ENCODE results near the gene CD96.

CD96 gene

GRCh38 chr3:111538111-111538510, 3.9 kb upstream of the CD96 start:
- Histone ChIP-seq H3K4me1 (ENCODE audit: control insufficient read depth in 2 of 2, insufficient read depth in 1 of 2, low read depth in 1 of 2, low read length in 2 of 2) (peaks cover 0 to 2% of the 10 kb centered on the region in 2 donors), H3K23ac (ENCODE audit: low read depth, low read length, poor library complexity) (no peak overlapping the region), H2AFZ (ENCODE audit: low read length) (no peak overlapping the region), H2AK5ac (ENCODE audit: low read depth, low read length) (no peak overlapping the region), H3K36me3 (replicated peaks in 1 of 2; ENCODE audit: control insufficient read depth in 2 of 2, insufficient read depth in 2 of 2, low read length in 2 of 2) (no peaks in the 10 kb centered on the region), H2BK15ac (ENCODE audit: low read length) (no peak overlapping the region), H2BK120ac (ENCODE audit: low read depth, low read length) (no peak overlapping the region), H3K4ac (ENCODE audit: low read length) (no peak overlapping the region), H3K9ac (ENCODE audit: low read depth, low read length, poor library complexity) (no peak overlapping the region), H4K8ac (ENCODE audit: low read depth, low read length) (no peak overlapping the region), H2BK5ac (ENCODE audit: low read length) (no peak overlapping the region), H3K79me1 (ENCODE audit: low read depth, low read length) (no peaks in the 10 kb centered on the region), H3K18ac (ENCODE audit: low read length) (no peak overlapping the region), H2BK12ac (ENCODE audit: low read length) (no peak overlapping the region), H3K14ac (ENCODE audit: low read length) (no peak overlapping the region), H3K9me3 (replicated peaks in 1 of 2; ENCODE audit: control insufficient read depth in 2 of 2, insufficient read depth in 1 of 2, low read depth in 1 of 2, low read length in 2 of 2) (no peaks in the 10 kb centered on the region), H3K4me2 (ENCODE audit: insufficient read depth, low read length, poor library complexity, severe bottlenecking) (no peak overlapping the region), H3K27ac (replicated peaks; ENCODE audit: low read length) (no peak overlapping the region), H3K4me3 (ENCODE audit: low read length in 2 of 2) (no peak overlapping the region), H3K27me3 (ENCODE audit: control insufficient read depth in 3 of 3, insufficient read depth in 3 of 3, low read depth in 1 of 3, low read length in 3 of 3) (no peaks in the 10 kb centered on the region), H4K91ac (ENCODE audit: low read depth, low read length, poor library complexity) (no peak overlapping the region)
- WGBS, 2 donors (ENCODE audit: extremely low coverage in 2 of 2, insufficient read length in 2 of 2, insufficient replicate concordance in 1 of 2): no CpG with 5 or more reads among the region's 1 CpG
- DNase-seq (ENCODE audit: low spot score): no peak

DNA sequence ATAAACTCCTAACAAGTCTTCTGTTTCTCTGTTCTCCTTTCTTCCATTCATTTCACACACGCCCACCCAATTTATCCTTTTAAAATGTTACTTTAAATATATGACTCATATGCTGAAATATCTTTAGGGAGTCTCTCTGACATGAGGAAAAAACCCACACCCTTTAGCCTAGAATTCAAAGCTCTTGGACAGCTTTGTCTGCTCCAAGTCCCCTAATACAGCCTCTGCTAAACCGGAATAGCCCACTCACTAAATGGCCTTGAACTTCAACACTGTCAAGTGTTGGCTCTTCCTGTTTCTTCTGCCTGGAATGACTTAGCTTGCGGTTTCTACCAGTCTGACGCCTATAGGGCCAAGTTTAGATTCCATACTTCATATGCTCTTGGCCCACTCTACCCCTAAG, 3.3 kb upstream of the CD96 start:
- H2BK15ac ChIP-seq (ENCODE audit: low read length): no peak overlapping the region
- no peak overlapping the region for H3K14ac ChIP-seq (ENCODE audit: low read length)
- H2BK5ac ChIP-seq (ENCODE audit: low read length): no peak overlapping the region
- 100% methylated on average over 1 of the region's 4 CpGs; no CpG with 5 or more reads in 1 of the 2 donors for WGBS, 2 donors (ENCODE audit: extremely low coverage in 2 of 2, insufficient read length in 2 of 2, insufficient replicate concordance in 1 of 2)
- no peaks in the 10 kb centered on the region for H3K79me1 ChIP-seq (ENCODE audit: low read depth, low read length)
- H3K27me3 ChIP-seq (ENCODE audit: control insufficient read depth in 3 of 3, insufficient read depth in 3 of 3, low read depth in 1 of 3, low read length in 3 of 3): no peaks in the 10 kb centered on the region
- no peak overlapping the region for H3K18ac ChIP-seq (ENCODE audit: low read length)
- H2BK120ac ChIP-seq (ENCODE audit: low read depth, low read length): no peak overlapping the region
- H2BK12ac ChIP-seq (ENCODE audit: low read length): no peak overlapping the region
- no peak overlapping the region for H3K4me3 ChIP-seq (ENCODE audit: low read length in 2 of 2)
- no peak overlapping the region for H2AFZ ChIP-seq (ENCODE audit: low read length)
- no peak overlapping the region for H3K4me2 ChIP-seq (ENCODE audit: insufficient read depth, low read length, poor library complexity, severe bottlenecking)
- no peak overlapping the region for H3K27ac ChIP-seq (replicated peaks; ENCODE audit: low read length)
- H3K9ac ChIP-seq (ENCODE audit: low read depth, low read length, poor library complexity): no peak overlapping the region
- H2AK5ac ChIP-seq (ENCODE audit: low read depth, low read length): no peak overlapping the region
- H3K4ac ChIP-seq (ENCODE audit: low read length): no peak overlapping the region
- no peaks in the 10 kb centered on the region for H3K36me3 ChIP-seq (replicated peaks in 1 of 2; ENCODE audit: control insufficient read depth in 2 of 2, insufficient read depth in 2 of 2, low read length in 2 of 2)
- H3K4me1 ChIP-seq (ENCODE audit: control insufficient read depth in 2 of 2, insufficient read depth in 1 of 2, low read depth in 1 of 2, low read length in 2 of 2): peaks cover 0 to 2% of the 10 kb centered on the region in 2 donors
- H3K9me3 ChIP-seq (replicated peaks in 1 of 2; ENCODE audit: control insufficient read depth in 2 of 2, insufficient read depth in 1 of 2, low read depth in 1 of 2, low read length in 2 of 2): no peaks in the 10 kb centered on the region
- H3K23ac ChIP-seq (ENCODE audit: low read depth, low read length, poor library complexity): no peak overlapping the region
- DNase-seq (ENCODE audit: low spot score): no peak
- H4K91ac ChIP-seq (ENCODE audit: low read depth, low read length, poor library complexity): no peak overlapping the region
- H4K8ac ChIP-seq (ENCODE audit: low read depth, low read length): no peak overlapping the region

DNA sequence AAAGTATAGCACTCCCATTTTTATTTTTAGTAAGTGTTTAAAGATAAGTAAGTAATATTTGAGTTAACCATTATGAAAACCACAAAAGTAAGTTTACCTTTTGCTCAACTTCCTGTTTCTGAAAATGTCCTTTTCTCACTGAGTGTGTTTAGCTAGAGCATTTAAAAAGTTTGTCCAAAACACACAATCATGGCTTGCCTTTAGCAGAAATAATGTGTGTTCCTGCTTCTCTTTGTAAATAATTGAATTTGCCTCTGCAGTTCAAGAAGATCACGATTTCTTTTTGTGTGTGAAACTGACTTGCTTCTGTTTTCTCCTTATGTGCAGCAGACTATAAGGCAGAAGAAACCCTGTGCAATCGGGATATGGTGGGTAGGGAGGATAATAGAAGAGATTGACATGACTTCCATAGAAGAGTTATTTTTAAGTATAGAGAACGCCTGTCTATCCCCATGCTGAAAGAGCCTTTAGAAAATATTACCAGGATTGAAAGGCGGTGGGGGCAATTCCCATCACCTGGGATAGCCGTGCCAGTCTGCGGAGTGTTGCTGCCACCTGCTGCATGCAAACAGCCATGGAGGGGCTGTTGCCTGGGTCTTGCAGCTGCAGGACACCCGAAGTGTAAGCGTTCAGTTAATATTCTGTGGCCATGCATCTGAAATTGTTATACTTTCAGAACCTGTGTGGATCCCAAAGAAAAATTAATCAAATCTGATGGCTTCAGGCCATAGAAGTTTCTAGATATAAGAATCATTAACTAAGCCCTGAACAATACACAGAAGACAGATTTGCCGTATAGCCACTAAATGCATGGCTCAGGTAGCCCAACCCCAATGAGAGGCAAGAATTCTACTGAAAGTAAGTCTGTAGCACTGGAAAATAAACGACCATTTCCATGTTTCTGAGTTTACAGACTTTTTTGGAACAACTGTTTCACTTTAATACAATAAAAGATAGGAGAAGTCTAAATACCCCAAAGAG, 2.4 kb upstream of the CD96 start:
- no CpG with 5 or more reads among the region's 10 CpGs for WGBS, 2 donors (ENCODE audit: extremely low coverage in 2 of 2, insufficient read length in 2 of 2, insufficient replicate concordance in 1 of 2)
- H3K36me3 ChIP-seq (replicated peaks in 1 of 2; ENCODE audit: control insufficient read depth in 2 of 2, insufficient read depth in 2 of 2, low read length in 2 of 2): no peaks in the 10 kb centered on the region
- H2BK5ac ChIP-seq (ENCODE audit: low read length): no peak overlapping the region
- no peak overlapping the region for H4K8ac ChIP-seq (ENCODE audit: low read depth, low read length)
- H3K27me3 ChIP-seq (ENCODE audit: control insufficient read depth in 3 of 3, insufficient read depth in 3 of 3, low read depth in 1 of 3, low read length in 3 of 3): no peaks in the 10 kb centered on the region
- H2BK12ac ChIP-seq (ENCODE audit: low read length): no peak overlapping the region
- H3K4me1 ChIP-seq (ENCODE audit: control insufficient read depth in 2 of 2, insufficient read depth in 1 of 2, low read depth in 1 of 2, low read length in 2 of 2): peaks cover 0 to 2% of the 10 kb centered on the region in 2 donors
- H3K79me1 ChIP-seq (ENCODE audit: low read depth, low read length): no peaks in the 10 kb centered on the region
- no peak overlapping the region for H2BK120ac ChIP-seq (ENCODE audit: low read depth, low read length)
- H2AK5ac ChIP-seq (ENCODE audit: low read depth, low read length): no peak overlapping the region
- H3K9me3 ChIP-seq (replicated peaks in 1 of 2; ENCODE audit: control insufficient read depth in 2 of 2, insufficient read depth in 1 of 2, low read depth in 1 of 2, low read length in 2 of 2): no peaks in the 10 kb centered on the region
- no peak overlapping the region for H2BK15ac ChIP-seq (ENCODE audit: low read length)
- no peak overlapping the region for H3K9ac ChIP-seq (ENCODE audit: low read depth, low read length, poor library complexity)
- no peak overlapping the region for H3K4ac ChIP-seq (ENCODE audit: low read length)
- no peak overlapping the region for H3K4me2 ChIP-seq (ENCODE audit: insufficient read depth, low read length, poor library complexity, severe bottlenecking)
- H3K4me3 ChIP-seq (ENCODE audit: low read length in 2 of 2): no peak overlapping the region
- H2AFZ ChIP-seq (ENCODE audit: low read length): no peak overlapping the region
- no peak overlapping the region for H3K14ac ChIP-seq (ENCODE audit: low read length)
- no peak overlapping the region for H3K23ac ChIP-seq (ENCODE audit: low read depth, low read length, poor library complexity)
- no peak overlapping the region for H4K91ac ChIP-seq (ENCODE audit: low read depth, low read length, poor library complexity)
- H3K18ac ChIP-seq (ENCODE audit: low read length): no peak overlapping the region
- peak; percentile 48 for DNase-seq (ENCODE audit: low spot score)
- H3K27ac ChIP-seq (replicated peaks; ENCODE audit: low read length): no peak overlapping the region

- Histone ChIP-seq H3K14ac (ENCODE audit: low read length) (no peak overlapping the region), H4K91ac (ENCODE audit: low read depth, low read length, poor library complexity) (no peak overlapping the region), H3K79me1 (ENCODE audit: low read depth, low read length) (no peaks in the 10 kb centered on the region), H2AK5ac (ENCODE audit: low read depth, low read length) (no peak overlapping the region), H2BK15ac (ENCODE audit: low read length) (no peak overlapping the region), H3K27me3 (ENCODE audit: control insufficient read depth in 3 of 3, insufficient read depth in 3 of 3, low read depth in 1 of 3, low read length in 3 of 3) (no peaks in the 10 kb centered on the region), H2BK120ac (ENCODE audit: low read depth, low read length) (no peak overlapping the region), H3K23ac (ENCODE audit: low read depth, low read length, poor library complexity) (no peak overlapping the region), H2BK12ac (ENCODE audit: low read length) (no peak overlapping the region), H3K9ac (ENCODE audit: low read depth, low read length, poor library complexity) (no peak overlapping the region), H3K9me3 (replicated peaks in 1 of 2; ENCODE audit: control insufficient read depth in 2 of 2, insufficient read depth in 1 of 2, low read depth in 1 of 2, low read length in 2 of 2) (no peaks in the 10 kb centered on the region), H3K4me1 (ENCODE audit: control insufficient read depth in 2 of 2, insufficient read depth in 1 of 2, low read depth in 1 of 2, low read length in 2 of 2) (peaks cover 0 to 2% of the 10 kb centered on the region in 2 donors), H3K18ac (ENCODE audit: low read length) (no peak overlapping the region), H2BK5ac (ENCODE audit: low read length) (no peak overlapping the region), H2AFZ (ENCODE audit: low read length) (no peak overlapping the region), H3K4ac (ENCODE audit: low read length) (no peak overlapping the region), H4K8ac (ENCODE audit: low read depth, low read length) (no peak overlapping the region), H3K36me3 (replicated peaks in 1 of 2; ENCODE audit: control insufficient read depth in 2 of 2, insufficient read depth in 2 of 2, low read length in 2 of 2) (no peaks in the 10 kb centered on the region), H3K27ac (replicated peaks; ENCODE audit: low read length) (no peak overlapping the region), H3K4me2 (ENCODE audit: insufficient read depth, low read length, poor library complexity, severe bottlenecking) (no peak overlapping the region), H3K4me3 (ENCODE audit: low read length in 2 of 2) (no peak overlapping the region)
- no CpG with 5 or more reads among the region's 3 CpGs for WGBS, 2 donors (ENCODE audit: extremely low coverage in 2 of 2, insufficient read length in 2 of 2, insufficient replicate concordance in 1 of 2)
- DNase-seq (ENCODE audit: low spot score): no peak
Measured at GRCh38 chr3:111541391-111541790, 606 bp upstream of the CD96 start.
